AG04450 (cell line): ENCODE measurements around the gene CNGB1. TPM values are rescaled to one million over a fixed set of nuclear protein-coding genes. Genes with fewer than 3 reads are reported as not detected.

Experiments
- CTCF ChIA-PET: fragments of 300-600, 350-600 bp; formaldehyde crosslinking; extraction: SDS; loops from one replicate; lab custom pipeline; 2022; ENCODE audit warnings: antibody characterized with exemption, inconsistent platforms; lab: Charles Lee
- POLR2A ChIA-PET: fragments of 350-600 bp; formaldehyde crosslinking; extraction: SDS; loops from one replicate; lab custom pipeline; 2021; ENCODE audit warnings: antibody characterized with exemption, inconsistent platforms; lab: Yijun Ruan, JAX
- DNase-seq: peaks from one replicate; pipeline ENCODE4 v3.0.0-alpha.2; 2011; ENCODE audit warnings: low read depth, low spot score
- H3K27ac ChIP-seq: one replicate; pipeline ENCODE4 v1.5.1; 2012; ENCODE audit warnings: low read depth, low read length, control low read depth
- H3K27me3 ChIP-seq: one replicate; pipeline ENCODE4 v1.6.0; 2012; ENCODE audit warnings: low read length; ENCODE audit not compliant: control insufficient read depth, insufficient read depth
- H3K4me3 ChIP-seq: 2 replicates; pipeline ENCODE4 v1.5.1; 2011; ENCODE audit warnings: mild to moderate bottlenecking, low read depth, low read length, control low read depth
- H3K9me3 ChIP-seq: 2 replicates; pipeline ENCODE4 v1.5.1; 2012; ENCODE audit warnings: low read length; ENCODE audit not compliant: control insufficient read depth, insufficient read depth
- polyA plus RNA-seq: library from polyadenylated mRNA; depleted of rRNA; stranded (reverse); fragments of >200 nt; gene quantifications from 2 replicates; pipeline ENCODE4 v1.2.3, GENCODE V29; 2011
- TF ChIP-seq, protein P1 (sequence below): IDR thresholded peaks from 2 replicates; pipeline ENCODE4 v1.5.1; 2011; ENCODE audit warnings: low read depth, low read length, control low read depth, inconsistent platforms

CNGB1 gene
- polyA plus RNA-seq, 1 experiment = not detected

DNA sequence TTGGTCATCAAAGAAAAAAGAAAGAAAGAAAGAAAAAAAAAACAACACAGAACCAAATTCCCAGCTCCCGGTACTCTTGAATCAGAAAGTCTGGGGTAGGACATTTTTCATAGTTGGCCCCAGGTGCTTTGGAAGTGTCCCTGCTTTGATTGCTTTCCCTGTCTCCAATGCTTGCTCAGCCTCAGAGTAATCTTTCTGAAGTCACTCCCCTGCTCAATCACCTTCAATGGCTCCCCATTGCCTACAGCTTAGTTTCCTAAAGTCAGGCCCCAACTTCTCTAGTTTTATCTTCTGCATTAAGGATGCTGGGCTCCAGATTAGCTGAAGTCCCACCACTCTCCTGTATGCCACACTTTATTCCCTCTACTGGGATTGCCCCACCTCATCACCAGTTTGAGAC, 17.1 kb downstream of the CNGB1 start:
- H3K9me3 ChIP-seq = no peaks in the 10 kb centered on the region
- no peak overlapping the region for H3K4me3 ChIP-seq
- no peak for DNase-seq
- TF ChIP-seq, protein P1, sequence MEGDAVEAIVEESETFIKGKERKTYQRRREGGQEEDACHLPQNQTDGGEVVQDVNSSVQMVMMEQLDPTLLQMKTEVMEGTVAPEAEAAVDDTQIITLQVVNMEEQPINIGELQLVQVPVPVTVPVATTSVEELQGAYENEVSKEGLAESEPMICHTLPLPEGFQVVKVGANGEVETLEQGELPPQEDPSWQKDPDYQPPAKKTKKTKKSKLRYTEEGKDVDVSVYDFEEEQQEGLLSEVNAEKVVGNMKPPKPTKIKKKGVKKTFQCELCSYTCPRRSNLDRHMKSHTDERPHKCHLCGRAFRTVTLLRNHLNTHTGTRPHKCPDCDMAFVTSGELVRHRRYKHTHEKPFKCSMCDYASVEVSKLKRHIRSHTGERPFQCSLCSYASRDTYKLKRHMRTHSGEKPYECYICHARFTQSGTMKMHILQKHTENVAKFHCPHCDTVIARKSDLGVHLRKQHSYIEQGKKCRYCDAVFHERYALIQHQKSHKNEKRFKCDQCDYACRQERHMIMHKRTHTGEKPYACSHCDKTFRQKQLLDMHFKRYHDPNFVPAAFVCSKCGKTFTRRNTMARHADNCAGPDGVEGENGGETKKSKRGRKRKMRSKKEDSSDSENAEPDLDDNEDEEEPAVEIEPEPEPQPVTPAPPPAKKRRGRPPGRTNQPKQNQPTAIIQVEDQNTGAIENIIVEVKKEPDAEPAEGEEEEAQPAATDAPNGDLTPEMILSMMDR = no peak
- peaks cover 10% of the 10 kb centered on the region for H3K27me3 ChIP-seq
- POLR2A ChIA-PET = no interaction called here
- no peak overlapping the region for H3K27ac ChIP-seq
- CTCF ChIA-PET = interaction anchor here (1.1 kb wide), 1 partner anchor 54 kb away, joined by 3 read pairs; no protein-coding TSS in a partner anchor

DNA sequence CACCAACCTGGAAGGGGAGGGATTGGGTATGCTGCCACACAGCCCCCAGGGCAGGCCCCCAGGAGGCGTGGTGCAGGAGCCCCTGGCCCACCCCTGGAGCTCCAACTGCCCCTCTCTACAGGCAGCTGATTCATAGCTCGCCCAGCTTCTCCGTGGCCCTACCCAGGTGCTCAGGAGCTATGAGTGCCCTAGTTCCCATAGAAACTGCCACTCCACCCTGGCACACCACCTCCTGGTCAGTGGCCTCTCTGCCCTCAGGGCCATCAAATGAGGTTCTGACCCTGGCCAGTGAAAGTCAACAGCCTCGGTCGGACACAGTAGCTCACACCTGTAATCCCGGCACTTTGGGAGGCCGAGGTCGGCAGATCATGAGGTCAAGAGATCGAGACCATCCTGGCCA, 18.0 kb downstream of the CNGB1 start:
- peaks cover 12% of the 10 kb centered on the region for H3K27me3 ChIP-seq
- TF ChIP-seq, protein P1 = no peak
- ChIA-PET CTCF (no interaction called here), POLR2A (no interaction called here)
- no peak overlapping the region for H3K27ac ChIP-seq
- H3K9me3 ChIP-seq = no peaks in the 10 kb centered on the region
- no peak for DNase-seq
- H3K4me3 ChIP-seq = no peak overlapping the region

DNA sequence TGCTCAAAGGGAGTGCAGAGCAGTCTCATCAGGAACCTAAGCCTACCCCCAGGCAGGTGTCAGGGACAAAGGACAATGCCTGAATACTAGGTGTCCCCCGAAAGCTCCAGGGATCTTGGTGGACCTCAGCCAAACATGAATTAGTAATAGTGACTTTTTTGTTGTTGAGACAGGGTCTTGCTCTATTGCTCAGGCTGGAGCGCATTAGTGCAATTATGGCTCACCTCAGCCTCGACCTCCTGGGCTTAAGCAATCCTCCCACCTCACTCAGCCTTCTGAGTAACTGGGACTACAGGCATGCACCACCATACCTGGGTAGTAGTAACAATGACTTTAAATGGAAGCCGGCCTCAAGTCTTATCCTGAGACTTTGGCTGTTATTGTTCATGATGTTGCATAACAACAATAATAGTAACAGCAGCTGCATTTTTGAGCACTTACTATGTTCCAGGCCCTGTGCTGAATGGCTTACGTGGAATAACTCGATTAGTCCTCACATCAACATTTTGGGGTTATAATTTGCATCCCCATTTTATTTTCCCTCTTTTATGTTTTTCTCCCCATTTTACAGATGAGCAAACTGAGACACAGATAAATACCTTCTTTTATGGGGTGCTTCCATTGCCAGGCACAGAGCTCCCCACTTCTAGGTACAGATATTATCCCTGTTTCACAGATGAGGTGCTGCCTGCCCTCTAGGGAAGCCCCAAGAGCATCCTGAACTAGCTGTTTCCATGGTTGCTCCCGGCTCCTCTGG, 19.5 kb downstream of the CNGB1 start:
- DNase-seq = no peak
- H3K27me3 ChIP-seq = peaks cover 15% of the 10 kb centered on the region
- TF ChIP-seq, protein P1 = no peak
- no peak overlapping the region for H3K4me3 ChIP-seq
- H3K9me3 ChIP-seq = no peaks in the 10 kb centered on the region
- CTCF ChIA-PET = no interaction called here
- POLR2A ChIA-PET = no interaction called here
- no peak overlapping the region for H3K27ac ChIP-seq

DNA sequence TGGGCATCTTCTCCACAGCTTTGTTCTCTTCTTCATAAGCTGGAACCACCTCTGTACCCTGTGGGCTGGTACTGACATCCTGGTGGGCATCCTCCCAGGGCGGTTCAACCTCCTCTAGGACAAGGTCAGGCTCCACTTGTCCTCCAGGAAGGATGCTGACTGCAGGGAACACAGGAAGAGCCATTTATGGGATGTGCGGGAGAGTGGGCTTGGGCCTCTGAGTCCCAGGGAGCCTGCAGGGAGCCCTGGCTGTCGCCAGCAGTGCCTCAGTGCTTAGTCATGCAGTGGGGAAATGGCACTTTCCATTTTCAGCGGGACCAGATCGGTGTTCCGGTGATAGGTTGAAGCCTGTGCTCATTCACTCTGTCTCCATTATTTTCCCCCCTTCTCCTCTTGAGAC, 20.5 kb downstream of the CNGB1 start:
- ChIA-PET POLR2A (no interaction called here), CTCF (no interaction called here)
- DNase-seq = no peak
- no peak overlapping the region for H3K4me3 ChIP-seq
- TF ChIP-seq, protein P1 = no peak
- no peaks in the 10 kb centered on the region for H3K9me3 ChIP-seq
- H3K27ac ChIP-seq = no peak overlapping the region
- peaks cover 13% of the 10 kb centered on the region for H3K27me3 ChIP-seq

DNA sequence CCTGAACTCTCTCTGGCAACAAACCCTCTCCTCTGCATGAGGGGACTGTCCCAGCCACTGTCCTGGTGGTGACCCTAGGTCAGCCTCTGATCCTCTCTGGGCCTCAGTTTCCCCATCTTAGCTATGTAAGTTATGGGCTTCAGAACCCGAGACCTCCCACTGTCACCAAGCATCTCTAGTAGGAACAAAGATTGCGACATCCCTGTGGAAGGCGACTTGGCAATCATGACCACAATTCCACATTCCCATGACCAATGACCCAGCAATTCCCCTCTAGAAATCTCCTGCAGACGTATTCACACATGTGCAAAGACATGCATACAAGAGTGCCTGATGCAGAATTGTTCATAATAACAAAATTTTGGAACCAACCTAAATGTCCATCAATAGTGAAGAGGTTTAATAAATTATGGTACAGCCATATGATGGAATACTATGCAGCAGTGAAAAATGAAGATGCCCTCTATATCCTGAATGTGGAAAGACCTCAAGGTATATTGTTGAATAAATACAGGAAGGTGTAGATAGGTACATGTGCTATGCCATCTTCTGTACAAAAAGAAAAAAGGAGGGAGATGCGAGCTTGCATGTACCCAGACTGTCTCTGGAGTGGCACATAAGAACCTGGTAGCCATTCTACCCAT, 21.2 kb downstream of the CNGB1 start:
- DNase-seq = no peak
- TF ChIP-seq, protein P1 = no peak
- CTCF ChIA-PET = no interaction called here

More for the DNA sequence above, 21.2 kb downstream of the CNGB1 start:
- Histone ChIP-seq H3K4me3 (no peak overlapping the region), H3K9me3 (no peaks in the 10 kb centered on the region), H3K27ac (no peak overlapping the region), H3K27me3 (peaks cover 16% of the 10 kb centered on the region)
- POLR2A ChIA-PET = no interaction called here
